ENCODE measurements around the gene E2F4.

- TF ChIP-seq CTCF (IDR thresholded peaks at IDR 0.05 in 2 of 3, conservative IDR thresholded peaks at IDR 0.05 in 1 of 3; ENCODE audit: borderline replicate concordance in 1 of 3, insufficient read depth in 1 of 3, low read depth in 2 of 3, low read length in 2 of 3): no peak
- no peak for TF ChIP-seq SRF (IDR thresholded peaks at IDR 0.05; ENCODE audit: low read depth)
- no peak for TF ChIP-seq ELF1 (IDR thresholded peaks at IDR 0.05; ENCODE audit: borderline replicate concordance, low read depth)
These were observed 20.8 kb downstream of the E2F4 start for GRCh38 chr16:67212766-67213165.

Data from HCT116 (cell line).